Amniotic epithelial cell (primary cell): ENCODE data around the gene CPEB4.
A peak's percentile ranks its signal among the peaks of the same experiment; 100 is the strongest.

Source experiments
- DNase-seq: peaks from one replicate; pipeline ENCODE4 v3.0.0-alpha.2; 2010; ENCODE audit warnings: low read depth

Gene CPEB4

GRCh38 chr5:173973616-173973969, 85.4 kb downstream of the CPEB4 start:
- no peak for DNase-seq

DNA sequence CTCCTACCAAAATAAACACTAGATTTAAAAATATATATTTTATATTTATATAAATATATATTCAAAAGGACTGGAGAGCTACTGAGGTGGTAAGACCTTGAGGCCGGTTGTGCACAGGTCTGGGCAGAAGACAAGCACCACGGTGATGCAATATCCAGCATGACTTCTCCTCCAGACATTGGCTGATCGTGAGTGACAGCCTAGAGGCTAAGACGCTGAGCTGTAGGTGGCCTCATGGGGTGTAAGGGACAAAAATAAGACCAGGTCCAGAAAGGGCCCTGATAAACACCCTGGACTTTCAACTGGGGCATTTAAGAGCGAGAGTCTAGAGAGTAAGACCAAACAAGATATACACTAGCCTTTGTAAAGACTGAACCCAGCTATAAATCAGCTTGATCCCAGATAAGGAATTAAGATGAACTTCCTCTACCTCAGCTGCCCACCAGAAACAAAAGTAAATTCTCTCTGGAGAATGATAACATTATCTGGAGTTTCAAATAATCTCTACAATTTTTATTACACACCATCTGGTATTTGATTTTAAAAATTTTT, 86.6 kb downstream of the CPEB4 start:
- DNase-seq, result no peak

DNA sequence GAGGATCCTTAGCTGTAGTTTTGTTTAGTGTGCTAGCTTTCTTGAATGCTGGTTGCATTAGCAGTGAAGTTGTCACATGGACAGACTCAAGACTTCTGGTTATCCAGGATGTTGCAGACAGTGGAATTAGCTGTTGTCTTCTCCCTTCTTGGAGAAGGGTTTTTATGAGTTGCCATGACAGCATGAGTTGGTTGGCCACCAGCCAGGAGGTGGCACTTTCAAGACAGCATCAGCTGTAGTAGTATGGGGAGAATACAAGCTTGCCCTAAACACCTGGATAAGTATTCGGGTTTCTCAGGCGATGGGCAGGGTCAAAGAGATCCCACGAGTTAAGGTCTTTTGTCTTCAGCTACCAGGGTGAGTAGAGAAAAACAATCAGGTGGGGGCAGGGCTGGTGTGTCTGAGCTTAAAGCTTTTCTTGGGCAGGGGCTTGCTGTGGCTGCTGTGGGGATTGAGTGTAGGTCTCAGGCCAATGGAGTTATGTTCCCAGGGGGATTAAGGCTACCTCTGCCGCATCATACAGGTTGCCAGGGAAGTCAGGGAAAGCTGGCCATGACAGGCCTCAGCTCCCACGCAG, 93.1 kb downstream of the CPEB4 start:
- DNase-seq, result peak; percentile 43

DNA sequence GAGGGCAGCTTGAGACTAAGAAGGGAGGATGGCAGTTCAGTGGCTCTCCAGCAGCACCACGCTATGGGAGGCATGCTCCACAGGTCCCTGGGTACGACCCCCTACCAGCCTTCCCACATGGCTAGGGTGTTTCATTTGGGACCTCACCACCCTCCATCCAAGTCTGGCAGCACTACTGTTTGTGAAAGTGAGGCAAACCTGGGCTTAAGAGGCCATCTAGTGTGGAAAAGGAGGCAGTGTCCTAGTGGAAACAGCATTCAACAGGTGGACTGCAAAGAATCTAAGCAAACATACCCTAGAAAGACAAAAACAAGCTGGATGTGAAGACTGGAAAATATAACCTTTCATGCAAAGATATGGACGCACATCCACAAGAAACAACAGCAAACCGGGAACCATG, 96.1 kb downstream of the CPEB4 start:
- DNase-seq, result peak; percentile 41

GRCh38 chr5:173988554-173989431, 100.6 kb downstream of the CPEB4 start, which contains the start of gene C5orf47:
C5orf47 (plus strand) TSS chr5:173989170; CDS start chr5:173989264, 94 bp downstream.
- DNase-seq, result no peak

- no peak for DNase-seq
Observed at GRCh38 chr5:173989432-173990082, 101.4 kb downstream of the CPEB4 start.

DNA sequence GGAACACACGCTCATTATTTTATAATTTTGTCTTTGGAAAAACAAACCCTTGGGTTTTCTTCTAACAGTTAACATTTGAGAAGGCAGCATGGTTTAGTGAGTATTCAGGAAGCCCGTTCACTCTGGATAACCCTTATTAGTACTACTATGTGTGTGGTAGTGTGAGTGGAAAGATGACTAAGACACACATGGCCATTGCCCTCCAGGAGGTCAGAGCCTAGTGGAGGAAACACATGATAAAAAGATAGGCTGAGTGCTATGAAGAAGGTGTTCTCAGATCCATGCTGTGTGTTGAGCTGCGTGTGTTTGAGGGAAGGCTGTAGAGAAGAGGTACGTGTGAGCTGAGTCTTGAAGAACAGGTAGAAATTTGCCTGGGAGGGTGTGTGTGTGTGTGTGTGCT, 109.2 kb downstream of the CPEB4 start:
- DNase-seq, result no peak

DNA sequence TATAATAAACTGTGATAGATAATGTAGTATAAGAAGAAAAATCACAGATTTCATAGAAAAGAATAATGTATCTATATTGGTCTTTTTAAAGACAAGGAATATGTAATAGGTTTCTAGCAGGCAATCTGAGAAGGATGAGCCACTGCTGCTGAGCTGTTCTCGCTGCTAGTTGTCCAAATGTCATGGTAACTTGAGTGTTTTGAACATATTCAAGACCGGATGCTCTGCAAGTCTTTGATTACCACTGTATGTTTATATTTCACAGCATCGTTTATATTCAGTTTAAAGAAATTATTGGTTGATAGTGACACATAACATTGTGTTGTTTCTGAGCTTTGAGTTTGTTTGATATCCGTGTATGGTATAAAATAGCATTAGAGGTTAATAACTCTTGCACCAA, 110.4 kb downstream of the CPEB4 start:
- no peak for DNase-seq

- no peak for DNase-seq
Observed at GRCh38 chr5:174000076-174000475, 111.9 kb downstream of the CPEB4 start.

DNA sequence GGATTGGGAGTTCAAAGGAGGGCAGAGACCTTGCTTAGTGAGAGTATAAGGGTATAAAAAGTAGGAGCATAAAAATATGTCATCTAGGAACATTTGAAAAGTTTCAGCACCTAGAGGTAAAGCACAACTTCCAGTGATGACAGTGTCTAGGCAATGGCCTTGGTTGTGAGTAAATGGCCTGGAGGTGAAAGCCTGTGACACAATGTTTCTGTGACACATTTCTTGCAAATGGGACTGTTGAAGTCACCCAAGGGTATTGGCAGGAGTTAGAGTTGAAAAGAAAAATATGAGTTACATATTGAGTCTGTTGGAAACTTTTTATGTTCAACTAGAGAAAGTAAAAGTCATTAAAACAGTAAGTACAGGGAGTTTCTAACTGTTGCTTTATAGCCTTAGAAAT, 115.6 kb downstream of the CPEB4 start:
- no peak for DNase-seq

DNA sequence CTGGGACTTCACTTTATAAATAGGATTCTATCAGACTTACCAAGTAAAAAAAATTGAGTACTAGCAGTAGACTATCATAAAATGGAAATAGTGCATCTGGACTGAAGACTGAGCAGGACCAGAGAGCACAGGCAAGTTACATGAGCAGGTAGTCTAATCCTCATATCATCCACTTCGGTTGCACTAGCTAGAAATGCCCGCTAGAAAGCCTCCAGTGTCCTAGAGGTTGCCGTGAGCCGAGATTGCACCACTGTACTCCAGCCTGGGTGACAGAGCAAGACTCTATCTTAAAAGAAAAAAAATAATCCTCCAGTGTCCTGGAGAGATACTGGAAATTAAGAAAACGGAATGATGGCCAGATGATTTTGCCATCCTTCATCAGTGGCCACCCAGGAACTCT, 120.8 kb downstream of the CPEB4 start:
- DNase-seq, result no peak

- no peak for DNase-seq
Observed at GRCh38 chr5:174010365-174010764, 122.2 kb downstream of the CPEB4 start.

DNA sequence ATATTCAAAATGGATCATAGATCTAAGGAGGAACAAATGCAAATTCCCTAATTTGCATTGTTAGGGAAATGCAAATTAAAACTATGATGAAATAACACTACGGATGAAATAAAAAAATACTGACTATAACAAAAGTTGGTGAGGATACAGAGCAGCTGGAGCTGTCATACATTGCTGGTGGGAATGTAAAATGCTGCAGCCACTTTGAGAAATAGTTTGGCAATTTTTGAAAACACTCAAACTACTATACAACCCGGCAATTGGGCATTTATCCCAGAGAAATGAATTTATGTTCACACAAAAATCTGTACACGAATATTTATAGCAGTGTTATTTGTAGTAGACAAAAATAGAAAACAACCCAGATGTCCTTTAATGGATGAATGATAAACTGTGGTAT, 123.3 kb downstream of the CPEB4 start:
- no peak for DNase-seq
